GM12873 (cell line): Measurements from ENCODE around the gene PDIA5.

ENCODE experiments used
- CTCF ChIP-seq: IDR thresholded peaks from 2 replicates; pipeline ENCODE4 v1.5.1; 2012; ENCODE audit warnings: low read depth, mild to moderate bottlenecking, moderate library complexity, low read length, control low read depth; ENCODE audit not compliant: insufficient read depth; ENCODE audit errors: missing control alignments

PDIA5 gene

DNA sequence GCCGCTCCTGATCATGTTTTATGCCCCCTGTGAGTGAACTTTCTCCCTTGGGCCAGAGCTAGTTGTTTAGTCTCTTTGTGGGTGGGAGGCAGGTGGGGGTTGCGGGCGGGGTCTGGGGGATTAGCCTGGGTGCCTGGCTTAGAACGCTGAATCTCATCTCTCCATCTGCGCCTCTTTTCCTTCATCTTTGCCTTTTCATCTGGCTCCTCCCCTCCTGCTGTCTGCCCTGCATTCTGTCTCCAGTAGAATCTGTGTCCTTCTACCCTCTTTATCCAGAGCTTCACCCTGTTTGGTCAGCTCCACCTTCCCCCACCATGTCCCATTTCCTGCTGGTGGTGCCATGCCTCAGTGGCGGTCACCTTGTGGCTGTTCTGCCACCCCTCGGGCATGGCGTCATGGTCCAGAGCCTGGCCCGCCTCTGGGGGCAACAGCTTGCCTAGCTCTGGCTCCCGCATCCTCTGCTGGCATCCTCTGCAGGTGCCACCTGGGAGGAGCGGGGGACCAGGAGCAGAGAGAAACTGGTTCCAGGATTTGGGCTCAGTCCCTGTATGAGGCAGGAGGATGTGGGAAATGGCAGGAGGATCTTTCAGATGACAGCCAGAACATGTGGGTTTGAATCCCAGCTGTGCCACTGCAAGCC is 44.3 kb downstream of the PDIA5 start:
- no peak for TF ChIP-seq CTCF

DNA sequence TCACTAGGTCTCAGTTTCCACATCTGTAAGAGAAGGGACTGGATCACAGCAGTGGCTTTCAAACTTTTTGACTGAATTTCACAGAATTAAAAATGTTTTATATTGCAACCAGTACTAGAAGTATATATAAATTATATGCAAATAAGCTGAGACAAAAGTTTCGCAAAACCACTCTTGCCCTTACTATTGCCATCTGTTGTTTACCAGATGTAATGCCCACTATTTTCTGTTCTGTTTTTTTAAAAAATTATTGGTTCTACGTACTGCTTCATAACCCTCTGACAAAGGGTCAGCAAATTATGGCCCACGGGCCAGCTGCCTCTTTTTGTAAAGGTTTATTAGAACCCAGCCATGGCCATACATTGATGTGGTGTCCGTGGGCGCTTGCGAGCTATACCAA is 44.8 kb downstream of the PDIA5 start:
- no peak for TF ChIP-seq CTCF

GRCh38 chr3:123112232-123112631 is 45.4 kb downstream of the PDIA5 start:
- TF ChIP-seq CTCF, result no peak

DNA sequence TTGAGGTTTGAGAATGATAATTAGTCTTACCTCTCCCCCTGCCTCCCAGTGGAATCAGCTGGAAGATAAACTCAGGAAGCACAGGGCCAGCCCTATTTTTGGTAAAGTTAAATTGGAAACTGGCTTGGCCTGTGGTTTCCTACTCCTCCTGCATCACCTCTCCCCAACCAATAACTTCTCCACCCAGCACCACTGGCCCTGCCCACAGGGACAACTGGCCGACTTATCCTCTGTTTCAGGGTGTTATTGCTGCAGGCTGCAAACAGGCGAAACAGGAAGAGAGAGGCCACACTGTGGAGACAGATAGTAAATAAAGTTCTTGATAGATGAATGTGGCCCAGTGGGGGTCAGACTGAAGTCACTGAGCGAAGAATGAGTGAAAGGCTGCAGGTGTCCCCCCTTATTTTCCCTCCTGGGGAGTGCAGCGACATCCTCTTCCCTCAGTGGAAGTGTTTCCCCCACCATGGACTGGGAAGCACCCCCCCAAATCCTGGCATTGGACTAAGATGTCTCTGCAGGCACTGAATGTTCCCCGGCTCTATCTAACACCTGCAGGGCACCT is 47.1 kb downstream of the PDIA5 start:
- TF ChIP-seq CTCF, result no peak

DNA sequence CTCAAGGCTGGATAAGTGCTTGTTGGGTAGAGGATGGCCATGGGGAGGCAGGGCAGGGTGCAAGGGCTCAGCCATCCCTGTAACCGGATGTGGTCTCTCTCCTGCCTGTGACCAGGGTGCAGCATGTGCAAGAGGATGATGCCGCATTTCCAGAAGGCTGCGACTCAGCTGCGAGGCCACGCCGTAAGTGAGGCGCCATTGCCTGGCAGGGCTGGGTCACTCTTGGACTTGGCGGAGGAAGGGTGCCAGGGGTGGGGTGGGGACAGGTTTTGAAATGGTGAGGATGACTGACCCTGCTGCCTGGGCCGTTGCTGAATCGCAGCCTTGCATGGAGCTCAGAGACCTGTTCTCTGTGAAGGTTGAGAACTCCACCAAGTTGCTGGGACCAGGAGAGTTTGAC is 49.3 kb downstream of the PDIA5 start:
- no peak for TF ChIP-seq CTCF

DNA sequence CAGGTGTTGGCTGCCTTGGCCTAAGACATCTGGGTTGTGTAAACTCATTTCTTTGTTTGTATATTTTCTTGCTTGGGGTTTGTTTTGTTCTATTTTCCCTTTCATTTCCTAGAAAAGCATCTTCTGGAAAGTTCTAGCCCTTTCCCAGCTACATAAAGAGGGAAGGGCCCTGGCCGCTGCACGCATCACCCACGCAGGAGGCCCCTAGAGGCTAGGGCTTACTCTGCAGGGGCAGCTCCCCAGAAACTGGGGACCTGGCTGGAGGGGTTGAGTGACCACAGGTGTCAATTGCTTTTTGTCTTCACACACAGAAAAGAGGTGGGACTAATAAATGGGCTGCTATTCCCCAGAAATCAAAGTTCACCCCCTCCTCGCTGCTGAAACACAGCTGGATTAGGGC is 52.6 kb downstream of the PDIA5 start:
- no peak for TF ChIP-seq CTCF

- no peak for TF ChIP-seq CTCF
Observed at GRCh38 chr3:123119802-123120201, 53.0 kb downstream of the PDIA5 start.
